Mesothelial cell of epicardium (in vitro differentiated cells): Measurements from ENCODE around the gene DIAPH3. TPM values are rescaled to one million over a fixed set of nuclear protein-coding genes. Genes with fewer than 3 reads are reported as not detected.

Source experiments
- DNase-seq, 2 experiments: peaks; one replicate each; pipeline ENCODE4 v3.0.0; 2021; ENCODE audit warnings: low spot score in 2 of 2; ENCODE audit not compliant: unreplicated experiment in 2 of 2
- H3K27ac Mint-ChIP-seq: 2 replicates; pipeline ENCODE4 v1.8.0; 2021; ENCODE audit warnings: mixed read lengths
- H3K27me3 Mint-ChIP-seq: 2 replicates; pipeline ENCODE4 v1.8.0; 2021; ENCODE audit warnings: low read depth, mixed read lengths
- H3K36me3 Mint-ChIP-seq: 2 replicates; pipeline ENCODE4 v1.8.0; 2021; ENCODE audit warnings: mixed read lengths
- H3K4me1 Mint-ChIP-seq: 2 replicates; pipeline ENCODE4 v1.8.0; 2021; ENCODE audit warnings: mixed read lengths
- H3K4me3 Mint-ChIP-seq: 2 replicates; pipeline ENCODE4 v1.8.0; 2021; ENCODE audit warnings: mild to moderate bottlenecking, moderate library complexity, mixed read lengths
- H3K9me3 Mint-ChIP-seq: 2 replicates; pipeline ENCODE4 v1.8.0; 2021; ENCODE audit warnings: mixed read lengths
- total RNA-seq: library from RNA; stranded (reverse); gene quantifications from 3 replicates; pipeline ENCODE4 v1.2.1, GENCODE V29; 2021
- TF ChIP-seq, protein P1 (sequence below): fragments of 200-600 bp; sonication (generic); IDR thresholded peaks from one replicate; pipeline ENCODE4 v1.5.0; 2021; ENCODE audit warnings: antibody characterized with exemption; ENCODE audit not compliant: unreplicated experiment

The DIAPH3 gene
- total RNA-seq, 1 donor from 2014 or later, result 16.8 TPM

GRCh38 chr13:59982631-59983382 lies 180.9 kb downstream of the DIAPH3 start:
- no peaks in the 10 kb centered on the region for H3K27me3 Mint-ChIP-seq
- peaks cover under 1% of the 10 kb centered on the region for H3K36me3 Mint-ChIP-seq
- H3K9me3 Mint-ChIP-seq, result no peaks in the 10 kb centered on the region
- TF ChIP-seq, protein P1, sequence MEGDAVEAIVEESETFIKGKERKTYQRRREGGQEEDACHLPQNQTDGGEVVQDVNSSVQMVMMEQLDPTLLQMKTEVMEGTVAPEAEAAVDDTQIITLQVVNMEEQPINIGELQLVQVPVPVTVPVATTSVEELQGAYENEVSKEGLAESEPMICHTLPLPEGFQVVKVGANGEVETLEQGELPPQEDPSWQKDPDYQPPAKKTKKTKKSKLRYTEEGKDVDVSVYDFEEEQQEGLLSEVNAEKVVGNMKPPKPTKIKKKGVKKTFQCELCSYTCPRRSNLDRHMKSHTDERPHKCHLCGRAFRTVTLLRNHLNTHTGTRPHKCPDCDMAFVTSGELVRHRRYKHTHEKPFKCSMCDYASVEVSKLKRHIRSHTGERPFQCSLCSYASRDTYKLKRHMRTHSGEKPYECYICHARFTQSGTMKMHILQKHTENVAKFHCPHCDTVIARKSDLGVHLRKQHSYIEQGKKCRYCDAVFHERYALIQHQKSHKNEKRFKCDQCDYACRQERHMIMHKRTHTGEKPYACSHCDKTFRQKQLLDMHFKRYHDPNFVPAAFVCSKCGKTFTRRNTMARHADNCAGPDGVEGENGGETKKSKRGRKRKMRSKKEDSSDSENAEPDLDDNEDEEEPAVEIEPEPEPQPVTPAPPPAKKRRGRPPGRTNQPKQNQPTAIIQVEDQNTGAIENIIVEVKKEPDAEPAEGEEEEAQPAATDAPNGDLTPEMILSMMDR, result no peak
- no peak overlapping the region for H3K27ac Mint-ChIP-seq
- H3K4me1 Mint-ChIP-seq, result peaks cover 13% of the 10 kb centered on the region
- DNase-seq, result no peak
- H3K4me3 Mint-ChIP-seq, result no peak overlapping the region

DNA sequence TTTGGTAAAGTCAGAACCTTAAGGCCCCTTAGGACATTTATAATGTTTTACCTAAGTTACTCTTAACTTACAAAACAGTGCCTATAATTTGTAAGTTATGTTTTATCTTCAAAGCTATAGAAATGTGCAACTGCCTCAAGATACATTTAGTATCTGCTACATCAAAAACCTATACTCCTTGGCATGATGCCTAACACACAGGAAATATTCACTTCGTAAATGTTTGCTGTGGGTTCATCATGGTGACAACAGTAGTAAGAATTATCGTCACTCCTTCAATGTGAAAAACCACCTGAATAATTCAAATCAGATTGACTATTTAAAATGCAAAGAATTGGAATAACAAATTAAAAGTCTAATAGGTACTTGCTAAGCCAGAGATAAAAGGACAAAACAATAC lies 184.1 kb downstream of the DIAPH3 start:
- Mint-ChIP-seq H3K4me1 (peaks cover 14% of the 10 kb centered on the region), H3K36me3 (no peaks in the 10 kb centered on the region), H3K27me3 (no peaks in the 10 kb centered on the region), H3K9me3 (no peaks in the 10 kb centered on the region), H3K27ac (no peak overlapping the region), H3K4me3 (no peak overlapping the region)
- TF ChIP-seq, protein P1, result no peak
- no peak for DNase-seq

DNA sequence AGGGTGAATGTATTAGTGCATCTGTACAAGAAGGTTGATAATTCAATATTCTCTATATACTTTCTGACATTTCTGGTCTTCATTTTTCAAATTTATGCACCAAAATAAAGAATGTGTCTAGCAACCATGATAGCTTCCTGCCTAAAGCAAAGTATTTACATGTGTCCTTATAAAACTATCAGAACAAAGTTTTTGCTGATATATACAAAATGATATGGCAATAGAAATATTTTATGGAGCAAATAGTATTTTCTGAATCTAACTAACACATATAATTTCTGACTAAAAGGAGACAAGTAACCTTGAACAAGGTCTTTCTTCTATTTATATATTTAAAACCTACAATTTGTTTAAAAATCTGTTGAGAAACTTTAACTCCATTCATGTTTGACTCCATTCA lies 184.9 kb downstream of the DIAPH3 start:
- H3K9me3 Mint-ChIP-seq, result no peaks in the 10 kb centered on the region
- H3K36me3 Mint-ChIP-seq, result no peaks in the 10 kb centered on the region
- no peaks in the 10 kb centered on the region for H3K27me3 Mint-ChIP-seq
- no peak for DNase-seq
- TF ChIP-seq, protein P1, result no peak
- H3K4me3 Mint-ChIP-seq, result no peak overlapping the region
- peaks cover 20% of the 10 kb centered on the region for H3K4me1 Mint-ChIP-seq
- no peak overlapping the region for H3K27ac Mint-ChIP-seq

- Mint-ChIP-seq H3K27ac (no peak overlapping the region), H3K4me1 (peaks cover 32% of the 10 kb centered on the region), H3K4me3 (no peak overlapping the region), H3K27me3 (no peaks in the 10 kb centered on the region), H3K36me3 (no peaks in the 10 kb centered on the region), H3K9me3 (no peaks in the 10 kb centered on the region)
- DNase-seq, result no peak
- TF ChIP-seq, protein P1, result no peak
Measured at GRCh38 chr13:59976856-59977255, 186.9 kb downstream of the DIAPH3 start.

DNA sequence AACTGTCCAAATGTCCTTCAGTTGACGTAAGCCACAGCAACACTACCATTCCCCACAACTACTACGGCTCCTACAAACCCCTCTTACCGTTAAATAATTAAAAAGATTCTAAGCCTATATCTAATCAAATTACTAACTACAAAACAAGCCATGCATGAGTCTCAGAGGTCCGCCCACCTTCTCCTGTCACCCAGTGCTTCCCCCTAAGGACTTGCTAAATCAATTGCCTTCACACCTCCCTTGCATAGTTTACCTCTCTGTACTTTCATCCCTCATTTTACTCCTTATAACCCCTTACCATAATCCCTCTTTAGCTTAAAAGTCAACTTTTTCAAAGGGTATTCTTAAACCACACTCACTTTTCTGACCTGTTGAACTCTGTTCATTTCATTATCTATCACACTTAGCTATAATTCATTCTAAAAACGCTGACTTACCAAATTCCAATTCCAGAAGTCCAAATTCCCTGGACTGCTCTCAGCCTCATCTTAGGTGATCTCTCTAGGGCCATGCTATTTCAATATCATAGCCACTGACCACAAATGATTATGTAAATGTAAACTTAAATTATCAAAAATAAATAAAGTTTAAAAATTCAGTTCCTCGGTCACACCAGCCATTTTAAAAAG lies 187.8 kb downstream of the DIAPH3 start:
- peaks cover 35% of the 10 kb centered on the region for H3K4me1 Mint-ChIP-seq
- no peaks in the 10 kb centered on the region for H3K36me3 Mint-ChIP-seq
- H3K27ac Mint-ChIP-seq, result no peak overlapping the region
- H3K27me3 Mint-ChIP-seq, result no peaks in the 10 kb centered on the region
- H3K4me3 Mint-ChIP-seq, result no peak overlapping the region
- TF ChIP-seq, protein P1, result no peak
- no peak for DNase-seq
- no peaks in the 10 kb centered on the region for H3K9me3 Mint-ChIP-seq
